ENCODE measurements around the gene TSPAN18.

- no peak for TF ChIP-seq CTCF (IDR thresholded peaks at IDR 0.05)
- TF ChIP-seq POLR2A (IDR thresholded peaks at IDR 0.05): no peak
Measured at GRCh38 chr11:44859528-44859925, 132.8 kb downstream of the TSPAN18 start.
